HFFc6 (cell line): Measurements from ENCODE around the gene ERCC1. TPM values are rescaled to one million over a fixed set of nuclear protein-coding genes. Genes with fewer than 3 reads are reported as not detected.

Experiments used
- DNase-seq: peaks from one replicate; pipeline ENCODE4 v3.0.0-alpha.2; 2018
- H3K27ac Mint-ChIP-seq: 2 replicates; pipeline ENCODE4 v1.8.0; 2020; ENCODE audit warnings: mild to moderate bottlenecking, mixed read lengths
- H3K27me3 Mint-ChIP-seq: 2 replicates; pipeline ENCODE4 v1.8.0; 2021; ENCODE audit warnings: mild to moderate bottlenecking, moderate library complexity, mixed read lengths; ENCODE audit not compliant: insufficient read depth
- H3K36me3 Mint-ChIP-seq: 2 replicates; pipeline ENCODE4 v1.8.0; 2021; ENCODE audit warnings: low read depth, mixed read lengths
- H3K4me1 Mint-ChIP-seq: 2 replicates; pipeline ENCODE4 v1.8.0; 2020; ENCODE audit warnings: low read depth, mixed read lengths
- H3K4me3 Mint-ChIP-seq: 2 replicates; pipeline ENCODE4 v1.8.0; 2020; ENCODE audit warnings: mild to moderate bottlenecking, moderate library complexity, mixed read lengths
- H3K9me3 Mint-ChIP-seq: 2 replicates; pipeline ENCODE4 v1.8.0; 2020; ENCODE audit warnings: mild to moderate bottlenecking, mixed read lengths
- total RNA-seq, 6 experiments: library from RNA; stranded (reverse); fragmentation: NEBNext Ultra II Directional; extraction: Animal tissue kit (Norgen Biotek cat#: 25700); gene quantifications; 2 replicates in 1 of 6; 3 replicates in 5 of 6; pipeline ENCODE4 v1.2.3, GENCODE V29; 2021
- TF ChIP-seq, protein P1 (sequence below): fragments of 200-600 bp; sonication (generic); IDR thresholded peaks from 2 replicates; pipeline ENCODE4 v1.5.0; 2021; ENCODE audit warnings: antibody characterized with exemption, mild to moderate bottlenecking

ERCC1 gene
- total RNA-seq, 6 experiments from 2014 or later: 106 to 129 (median 117) TPM

DNA sequence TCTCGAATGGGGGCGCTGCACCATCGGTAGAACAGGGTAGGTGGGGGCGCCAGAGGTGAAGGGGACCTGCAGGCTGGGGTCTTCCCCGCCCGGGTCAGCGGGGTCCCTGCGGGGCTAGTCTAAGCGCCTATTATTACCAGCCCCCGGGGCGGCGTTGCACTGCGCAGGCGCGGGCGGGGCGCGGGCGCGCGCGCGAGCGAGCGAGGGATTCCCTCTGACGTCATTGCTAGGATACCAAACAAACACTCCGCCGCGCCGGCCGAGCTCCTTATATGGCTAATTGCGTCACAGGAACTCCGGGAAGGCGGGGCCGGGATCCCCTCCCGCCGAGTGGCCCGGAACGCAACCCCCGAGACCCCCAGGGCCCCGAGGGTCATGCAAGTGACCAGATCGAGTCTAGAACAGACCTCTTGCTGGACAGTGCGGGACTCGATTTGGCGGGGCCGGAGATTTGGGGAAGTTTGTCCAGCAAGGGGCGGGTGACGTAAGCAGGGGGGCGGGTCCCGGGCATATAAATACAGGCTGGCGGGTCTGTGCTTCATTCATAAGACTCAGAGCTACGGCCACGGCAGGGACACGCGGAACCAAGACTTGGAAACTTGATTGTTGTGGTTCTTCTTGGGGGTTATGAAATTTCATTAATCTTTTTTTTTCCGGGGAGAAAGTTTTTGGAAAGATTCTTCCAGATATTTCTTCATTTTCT, 43.9 kb upstream of the ERCC1 start, which contains the start of gene FOSB:
Gene FOSB, plus strand, starts transcription at position 541 of the 703 bp plus-strand sequence. CDS start 591 bp downstream, outside the sequence.
- peaks cover 29% of the 10 kb centered on the region for H3K9me3 Mint-ChIP-seq
- peak within 1 kb of the TSS; percentile 93 for H3K27ac Mint-ChIP-seq
- peak within 1 kb of the TSS; percentile 89 for H3K4me3 Mint-ChIP-seq
- peaks cover 47% of the 10 kb centered on the region for H3K27me3 Mint-ChIP-seq
- TF ChIP-seq, protein P1, sequence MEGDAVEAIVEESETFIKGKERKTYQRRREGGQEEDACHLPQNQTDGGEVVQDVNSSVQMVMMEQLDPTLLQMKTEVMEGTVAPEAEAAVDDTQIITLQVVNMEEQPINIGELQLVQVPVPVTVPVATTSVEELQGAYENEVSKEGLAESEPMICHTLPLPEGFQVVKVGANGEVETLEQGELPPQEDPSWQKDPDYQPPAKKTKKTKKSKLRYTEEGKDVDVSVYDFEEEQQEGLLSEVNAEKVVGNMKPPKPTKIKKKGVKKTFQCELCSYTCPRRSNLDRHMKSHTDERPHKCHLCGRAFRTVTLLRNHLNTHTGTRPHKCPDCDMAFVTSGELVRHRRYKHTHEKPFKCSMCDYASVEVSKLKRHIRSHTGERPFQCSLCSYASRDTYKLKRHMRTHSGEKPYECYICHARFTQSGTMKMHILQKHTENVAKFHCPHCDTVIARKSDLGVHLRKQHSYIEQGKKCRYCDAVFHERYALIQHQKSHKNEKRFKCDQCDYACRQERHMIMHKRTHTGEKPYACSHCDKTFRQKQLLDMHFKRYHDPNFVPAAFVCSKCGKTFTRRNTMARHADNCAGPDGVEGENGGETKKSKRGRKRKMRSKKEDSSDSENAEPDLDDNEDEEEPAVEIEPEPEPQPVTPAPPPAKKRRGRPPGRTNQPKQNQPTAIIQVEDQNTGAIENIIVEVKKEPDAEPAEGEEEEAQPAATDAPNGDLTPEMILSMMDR: peak; percentile 67
- peaks cover 7% of the 10 kb centered on the region; the same call in 1 of the 2 replicates for H3K36me3 Mint-ChIP-seq
- peak; percentile 94 for DNase-seq
- H3K4me1 Mint-ChIP-seq: peaks cover 37% of the 10 kb centered on the region

DNA sequence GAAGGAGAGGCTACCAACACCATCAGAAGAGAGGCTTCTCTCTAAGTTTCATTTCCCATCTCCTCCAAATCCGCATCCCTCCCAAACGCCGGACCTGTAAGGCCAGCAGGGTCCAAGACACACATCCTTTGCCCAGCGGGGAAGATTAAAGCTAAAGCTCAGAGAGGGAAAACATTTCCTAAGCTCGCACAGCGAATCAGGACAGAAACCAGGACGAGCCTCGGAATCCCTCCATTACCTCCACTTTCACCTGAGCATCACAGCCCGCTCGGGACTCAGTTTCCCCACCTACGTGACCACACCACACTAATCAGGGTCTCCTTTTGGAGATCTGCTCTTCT, 43.4 kb upstream of the ERCC1 start:
- Mint-ChIP-seq H3K36me3 (peaks cover 7% of the 10 kb centered on the region; the same call in 1 of the 2 replicates), H3K4me1 (peaks cover 32% of the 10 kb centered on the region), H3K4me3 (peak overlapping the region; percentile 89), H3K9me3 (peaks cover 28% of the 10 kb centered on the region; the same call in 1 of the 2 replicates), H3K27ac (peak overlapping the region; percentile 93), H3K27me3 (peaks cover 42% of the 10 kb centered on the region)
- DNase-seq: no peak
- TF ChIP-seq, protein P1: no peak

DNA sequence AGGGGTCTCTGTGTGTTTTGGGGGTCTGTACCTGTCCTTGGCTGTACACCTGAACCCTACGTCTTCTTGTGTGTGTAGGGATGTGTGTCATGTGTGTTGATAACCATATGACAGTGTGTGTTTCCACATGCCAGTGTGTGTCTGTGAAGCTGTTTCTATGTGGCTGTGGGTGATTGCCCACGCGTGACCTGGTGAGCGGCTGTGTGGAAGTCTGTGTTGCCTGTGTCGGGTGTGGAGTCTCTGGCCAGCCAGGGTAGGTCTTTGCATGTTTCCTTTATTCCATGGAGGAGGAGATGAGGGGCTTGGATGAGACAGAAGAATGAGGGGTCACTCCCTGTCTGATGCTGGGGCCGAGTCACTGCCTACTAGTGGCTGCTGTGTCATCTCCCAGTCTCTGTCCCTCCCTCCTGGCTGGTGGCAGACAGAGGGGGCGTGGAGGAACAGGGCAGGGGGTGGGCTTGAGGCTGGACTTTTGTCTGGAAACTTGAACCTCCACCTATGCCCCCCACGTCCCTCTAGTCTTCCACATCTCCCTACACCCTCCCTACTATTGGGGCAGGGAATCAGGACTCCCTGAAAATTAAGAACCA, 41.2 kb upstream of the ERCC1 start:
- TF ChIP-seq, protein P1: no peak
- Mint-ChIP-seq H3K36me3 (no peaks in the 10 kb centered on the region), H3K4me3 (no peak overlapping the region), H3K4me1 (peaks cover 10% of the 10 kb centered on the region), H3K27ac (no peak overlapping the region), H3K9me3 (peaks cover 12% of the 10 kb centered on the region; the same call in 1 of the 2 replicates), H3K27me3 (peaks cover 20% of the 10 kb centered on the region)
- no peak for DNase-seq

DNA sequence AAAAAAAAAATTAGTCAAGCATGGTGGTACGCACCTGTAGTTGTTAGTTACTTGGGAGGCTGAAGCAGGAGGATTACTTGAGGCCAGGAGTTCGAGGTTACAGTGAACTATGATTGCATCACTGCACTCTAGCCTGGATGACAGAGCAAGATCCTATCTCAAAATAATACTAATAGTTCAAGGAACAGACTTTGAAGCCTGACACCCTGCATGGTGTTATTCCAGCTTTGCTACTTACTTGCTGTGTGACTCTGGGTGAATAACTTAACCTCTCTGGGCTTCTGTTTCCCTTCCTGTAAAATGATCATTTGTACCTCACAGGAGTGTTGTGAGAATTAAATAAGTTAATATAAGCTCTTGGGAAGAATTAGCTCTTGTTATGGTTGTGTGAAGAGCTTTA, 40.6 kb upstream of the ERCC1 start:
- DNase-seq: no peak
- no peak overlapping the region for H3K4me3 Mint-ChIP-seq
- H3K27me3 Mint-ChIP-seq: peaks cover 14% of the 10 kb centered on the region
- no peak overlapping the region for H3K27ac Mint-ChIP-seq
- H3K9me3 Mint-ChIP-seq: peaks cover 6% of the 10 kb centered on the region; the same call in 1 of the 2 replicates
- no peaks in the 10 kb centered on the region for H3K36me3 Mint-ChIP-seq
- peaks cover 6% of the 10 kb centered on the region; the same call in 1 of the 2 replicates for H3K4me1 Mint-ChIP-seq
- TF ChIP-seq, protein P1: no peak

DNA sequence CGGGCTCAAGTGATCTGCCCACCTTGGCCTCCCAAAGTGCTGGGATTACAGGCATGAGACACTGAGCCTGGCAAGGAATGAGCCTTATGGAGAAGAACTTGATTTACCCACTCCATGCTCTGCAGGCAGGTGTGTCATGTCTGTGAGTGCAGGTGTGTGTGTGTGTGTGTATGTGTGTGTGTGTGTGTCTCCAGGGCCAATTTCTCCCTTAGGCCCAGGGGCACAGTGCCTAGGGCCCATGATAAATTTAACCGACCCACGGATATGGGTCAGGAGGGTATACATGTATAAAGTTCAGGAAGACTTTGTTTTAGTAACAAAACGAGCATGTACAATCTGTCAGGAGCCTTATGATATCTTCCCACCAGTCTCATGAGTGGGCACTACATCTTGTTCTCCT, 39.5 kb upstream of the ERCC1 start:
- H3K36me3 Mint-ChIP-seq: no peaks in the 10 kb centered on the region
- TF ChIP-seq, protein P1: no peak
- H3K4me1 Mint-ChIP-seq: peaks cover 6% of the 10 kb centered on the region; the same call in 1 of the 2 replicates
- H3K27me3 Mint-ChIP-seq: peaks cover 7% of the 10 kb centered on the region
- DNase-seq: no peak
- no peak overlapping the region for H3K27ac Mint-ChIP-seq
- peaks cover 6% of the 10 kb centered on the region; the same call in 1 of the 2 replicates for H3K9me3 Mint-ChIP-seq
- H3K4me3 Mint-ChIP-seq: no peak overlapping the region
